ENCODE data around the gene TMEM139.
"Not testable (repeated sequence)": the region's sequence is repeated elsewhere in the genome, so short reads cannot be mapped to it uniquely, and the experiment has no call there.

Gene TMEM139

DNA sequence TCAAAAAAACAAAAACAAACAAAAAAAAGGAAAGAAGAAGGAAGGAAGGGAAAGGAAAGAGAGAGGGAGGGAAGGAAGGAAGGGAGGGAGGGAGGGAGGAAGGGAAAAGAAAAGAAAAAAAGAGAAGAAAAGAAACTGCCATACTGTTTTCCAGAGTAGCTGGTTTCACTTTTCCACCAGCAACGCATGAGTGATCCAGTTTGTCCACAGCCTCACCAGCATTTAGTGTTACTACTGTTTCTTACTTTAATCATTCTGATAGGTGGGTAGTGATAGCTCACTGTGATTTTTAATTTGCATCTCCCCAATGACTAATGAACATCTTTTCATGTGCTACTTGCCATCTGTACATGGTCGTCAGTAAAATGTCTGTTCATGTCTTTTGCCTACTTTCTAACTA lies 11.9 kb upstream of the TMEM139 start:
- Mint-ChIP-seq H3K4me3 (no peak overlapping the region), H3K9me3 (no peaks in the 10 kb centered on the region), H3K4me1 (peaks cover 11% of the 10 kb centered on the region), H3K36me3 (peaks cover 36% of the 10 kb centered on the region), H3K27ac (peak overlapping the region; percentile 65)
- DNase-seq (ENCODE audit: low spot score in 2 of 2) (no peak), ATAC-seq (no peak)

DNA sequence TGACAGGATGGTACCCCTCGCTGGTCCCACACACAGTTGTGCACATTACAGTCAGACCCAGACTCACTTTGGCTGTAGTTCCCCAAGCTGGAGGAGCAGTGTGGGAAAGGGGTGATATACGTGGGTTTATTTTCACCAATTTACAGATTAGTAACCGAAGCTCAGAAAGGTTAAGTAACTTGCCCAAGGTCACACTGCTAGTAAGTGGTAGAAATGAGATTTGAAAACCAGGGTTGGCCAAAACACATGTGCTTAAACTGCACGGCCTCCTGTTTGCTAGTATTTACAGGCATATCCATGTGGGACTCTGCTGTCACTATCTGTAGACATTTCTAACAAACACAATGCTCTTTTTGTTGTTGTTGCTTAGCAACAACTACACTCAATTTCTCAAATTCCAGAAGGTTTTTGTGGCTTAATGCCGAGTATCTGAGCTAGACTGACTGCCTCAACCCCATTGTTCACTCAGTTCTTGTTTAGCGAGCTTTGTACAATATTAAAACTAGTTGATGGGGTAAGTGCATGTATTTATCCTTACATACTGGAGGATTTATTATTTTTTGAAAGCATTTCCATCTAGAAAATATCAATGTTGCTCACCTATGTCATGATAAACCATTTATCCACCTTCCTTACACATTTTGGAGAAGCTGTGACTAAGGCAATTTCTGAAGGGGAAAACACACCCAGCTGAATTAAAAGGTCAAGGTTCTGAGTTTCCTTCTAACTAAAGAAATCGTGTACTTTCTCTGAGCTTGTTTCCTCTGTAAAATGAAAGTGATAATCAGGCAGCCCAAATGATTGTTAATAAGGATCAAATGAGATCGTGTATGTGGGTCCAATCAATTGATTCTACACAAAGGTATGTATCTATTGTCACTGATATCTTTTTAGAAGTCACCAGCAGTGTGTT lies 5.3 kb upstream of the TMEM139 start:
- ATAC-seq (peak; percentile 60), DNase-seq (ENCODE audit: low spot score in 2 of 2) (no peak)
- H3K27ac Mint-ChIP-seq: peak overlapping the region; percentile 89
- no peaks in the 10 kb centered on the region for H3K9me3 Mint-ChIP-seq
- no peaks in the 10 kb centered on the region for H3K36me3 Mint-ChIP-seq
- H3K4me3 Mint-ChIP-seq: peak overlapping the region; percentile 59
- H3K4me1 Mint-ChIP-seq: peaks cover 32% of the 10 kb centered on the region

DNA sequence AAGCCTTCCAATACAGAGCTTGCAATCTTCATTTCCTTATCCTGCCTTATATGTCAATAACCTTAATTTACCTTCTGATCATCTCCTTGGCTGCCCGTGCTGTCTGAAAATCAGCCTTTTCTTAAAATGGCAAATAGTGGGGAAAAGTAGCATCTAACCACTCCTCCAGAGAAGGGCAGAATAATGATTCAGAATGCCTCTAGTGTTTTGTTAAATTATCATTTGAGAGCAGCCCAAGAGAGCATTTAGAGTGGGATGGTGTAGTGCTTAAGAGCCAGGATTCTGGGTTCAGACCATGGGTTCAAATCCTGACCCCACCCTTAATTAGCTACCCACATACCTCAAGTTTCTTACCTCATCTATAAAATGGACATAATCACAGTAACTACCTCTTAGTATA lies 4.6 kb upstream of the TMEM139 start:
- H3K4me1 Mint-ChIP-seq: peaks cover 36% of the 10 kb centered on the region
- peak overlapping the region; percentile 89 for H3K27ac Mint-ChIP-seq
- H3K9me3 Mint-ChIP-seq: no peaks in the 10 kb centered on the region
- H3K36me3 Mint-ChIP-seq: no peaks in the 10 kb centered on the region
- ATAC-seq: peak; percentile 34
- peak overlapping the region; percentile 59 for H3K4me3 Mint-ChIP-seq
- no peak for DNase-seq (ENCODE audit: low spot score in 2 of 2)

DNA sequence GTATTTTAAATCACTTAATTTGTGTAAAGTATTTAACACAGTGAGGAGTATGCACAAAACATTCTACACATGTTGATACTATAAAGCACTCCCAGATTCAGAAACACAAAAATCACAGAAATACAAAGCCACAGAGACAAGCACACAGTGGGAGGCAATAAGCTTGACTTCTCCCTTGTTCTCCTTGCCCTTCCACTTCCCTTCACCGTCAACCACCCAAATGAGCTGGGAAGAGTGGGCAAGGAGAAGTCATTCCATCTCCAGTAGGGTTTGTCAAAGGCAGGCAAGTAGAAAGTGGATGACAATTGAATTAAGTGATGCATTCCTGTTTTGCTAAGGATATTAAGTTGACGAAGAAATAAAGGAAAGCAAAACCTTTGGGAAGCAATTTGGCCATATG lies 4.2 kb upstream of the TMEM139 start:
- ATAC-seq: no peak
- Mint-ChIP-seq H3K4me1 (peaks cover 36% of the 10 kb centered on the region), H3K27ac (peak overlapping the region; percentile 89), H3K9me3 (no peaks in the 10 kb centered on the region), H3K4me3 (peak overlapping the region; percentile 59), H3K36me3 (no peaks in the 10 kb centered on the region)
- DNase-seq (ENCODE audit: low spot score in 2 of 2): no peak

DNA sequence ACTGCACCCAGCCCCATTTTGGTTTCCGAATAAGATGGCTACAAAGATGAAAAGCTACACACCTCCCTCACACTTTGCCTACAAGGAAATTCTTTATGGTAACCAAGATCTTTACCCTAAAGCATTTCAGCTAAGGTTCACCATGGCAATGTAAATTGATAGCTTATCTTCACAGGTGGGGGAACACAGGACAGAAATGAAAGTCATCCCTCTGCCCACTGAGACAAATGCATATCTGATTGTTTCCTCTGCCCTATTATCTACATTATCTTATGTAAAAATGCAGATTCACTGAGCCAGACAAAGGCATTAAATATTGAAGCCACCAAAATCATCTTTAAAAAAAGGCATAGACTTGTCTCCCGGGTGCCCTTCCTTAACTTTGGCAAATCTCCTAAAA lies 3.2 kb upstream of the TMEM139 start:
- ATAC-seq (no peak), DNase-seq (ENCODE audit: low spot score in 2 of 2) (no peak)
- H3K9me3 Mint-ChIP-seq: no peaks in the 10 kb centered on the region
- H3K4me1 Mint-ChIP-seq: peaks cover 36% of the 10 kb centered on the region
- H3K36me3 Mint-ChIP-seq: no peaks in the 10 kb centered on the region
- H3K4me3 Mint-ChIP-seq: no peak overlapping the region
- H3K27ac Mint-ChIP-seq: no peak overlapping the region

DNA sequence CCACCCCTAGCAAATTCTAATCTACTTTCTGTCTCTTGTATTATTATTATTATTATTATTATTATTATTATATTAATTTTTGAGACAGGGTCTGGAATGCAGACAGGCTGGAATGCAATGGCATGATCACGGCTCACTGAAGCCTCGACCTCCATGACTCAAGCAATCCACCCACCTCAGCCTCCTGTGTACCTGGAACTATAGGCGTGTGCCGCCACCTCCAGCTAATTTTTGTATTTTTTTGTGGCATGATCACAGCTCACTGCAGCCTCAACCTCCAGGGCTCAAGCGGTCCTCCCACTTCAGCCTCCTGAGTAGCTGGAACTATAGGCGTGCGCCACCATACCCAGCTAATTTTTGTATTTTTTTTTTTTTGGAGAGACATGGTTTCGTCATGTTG lies 2.6 kb upstream of the TMEM139 start:
- Mint-ChIP-seq H3K4me3 (no peak overlapping the region), H3K36me3 (no peaks in the 10 kb centered on the region), H3K9me3 (no peaks in the 10 kb centered on the region), H3K27ac (no peak overlapping the region), H3K4me1 (peaks cover 36% of the 10 kb centered on the region)
- no peak for ATAC-seq
- DNase-seq (ENCODE audit: low spot score in 2 of 2): no peak

DNA sequence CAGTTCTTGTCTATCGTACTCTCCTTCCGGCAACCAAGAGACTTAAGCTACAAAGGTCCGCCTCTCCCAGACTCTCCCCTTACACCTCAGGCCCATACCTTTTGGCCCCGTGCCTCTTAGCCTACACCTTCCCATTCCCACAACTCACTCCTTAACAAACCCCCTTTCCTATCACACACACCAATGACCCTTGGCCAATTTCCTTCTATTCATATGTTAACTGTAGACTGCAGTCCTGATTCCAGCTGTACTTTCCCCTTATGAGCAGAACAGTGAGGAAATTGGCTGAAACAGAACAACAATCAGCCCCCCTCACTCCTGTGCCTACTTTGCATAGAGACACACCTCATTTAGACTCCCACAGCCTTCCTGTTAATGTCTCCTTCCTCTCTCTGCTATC lies 1.4 kb upstream of the TMEM139 start:
- Mint-ChIP-seq H3K36me3 (peaks cover 9% of the 10 kb centered on the region), H3K4me3 (no peak overlapping the region), H3K27ac (peak overlapping the region; percentile 6), H3K9me3 (no peaks in the 10 kb centered on the region), H3K4me1 (peaks cover 45% of the 10 kb centered on the region)
- DNase-seq (ENCODE audit: low spot score in 2 of 2) (no peak), ATAC-seq (no peak)

DNA sequence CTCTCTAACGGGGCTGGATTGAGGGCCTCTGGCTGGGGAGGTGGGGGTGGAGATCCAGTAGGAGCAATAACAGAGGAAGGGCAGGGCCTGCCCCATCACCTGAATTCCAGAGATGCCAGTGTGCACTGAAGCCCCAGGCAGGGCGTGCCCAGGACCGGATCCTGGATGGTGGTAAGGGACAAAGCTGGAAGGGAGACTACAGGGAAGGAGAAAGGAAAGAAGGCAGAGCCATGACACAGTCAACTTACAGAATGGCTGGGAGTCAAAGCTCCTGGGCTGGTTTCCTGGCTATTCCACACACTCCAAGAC lies 666 bp downstream of the TMEM139 start:
- Mint-ChIP-seq H3K9me3 (no peaks in the 10 kb centered on the region), H3K4me1 (peaks cover 45% of the 10 kb centered on the region), H3K27ac (no peak overlapping the region), H3K36me3 (peaks cover 30% of the 10 kb centered on the region), H3K4me3 (no peak overlapping the region)
- no peak for DNase-seq (ENCODE audit: low spot score in 2 of 2)
- no peak for ATAC-seq

DNA sequence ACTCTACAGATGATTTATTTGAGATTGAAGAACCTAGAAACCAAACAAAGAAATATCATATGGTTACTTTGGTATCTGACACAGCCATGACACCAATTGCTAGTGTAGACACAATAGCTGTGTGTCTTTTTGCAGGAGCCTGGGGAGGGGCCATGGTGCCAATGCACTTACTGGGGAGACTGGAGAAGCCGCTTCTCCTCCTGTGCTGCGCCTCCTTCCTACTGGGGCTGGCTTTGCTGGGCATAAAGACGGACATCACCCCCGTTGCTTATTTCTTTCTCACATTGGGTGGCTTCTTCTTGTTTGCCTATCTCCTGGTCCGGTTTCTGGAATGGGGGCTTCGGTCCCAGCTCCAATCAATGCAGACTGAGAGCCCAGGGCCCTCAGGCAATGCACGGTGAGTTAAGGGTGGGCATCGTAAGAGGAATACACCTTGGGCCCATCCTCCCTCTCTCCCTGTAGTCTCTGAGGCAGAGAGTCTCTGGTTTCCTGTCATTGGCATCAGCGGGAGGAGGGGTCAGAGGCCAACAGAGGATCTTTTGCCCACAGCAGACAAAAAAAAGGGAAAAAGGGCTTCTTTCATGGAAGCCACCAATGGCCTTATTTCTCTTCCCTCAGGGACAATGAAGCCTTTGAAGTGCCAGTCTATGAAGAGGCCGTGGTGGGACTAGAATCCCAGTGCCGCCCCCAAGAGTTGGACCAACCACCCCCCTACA lies 1.2 kb downstream of the TMEM139 start:
- H3K4me1 Mint-ChIP-seq: peaks cover 46% of the 10 kb centered on the region
- no peaks in the 10 kb centered on the region for H3K9me3 Mint-ChIP-seq
- H3K4me3 Mint-ChIP-seq: no peak overlapping the region
- H3K36me3 Mint-ChIP-seq: peaks cover 35% of the 10 kb centered on the region
- DNase-seq (ENCODE audit: low spot score in 2 of 2) (no peak), ATAC-seq (no peak)
- H3K27ac Mint-ChIP-seq: no peak overlapping the region

DNA sequence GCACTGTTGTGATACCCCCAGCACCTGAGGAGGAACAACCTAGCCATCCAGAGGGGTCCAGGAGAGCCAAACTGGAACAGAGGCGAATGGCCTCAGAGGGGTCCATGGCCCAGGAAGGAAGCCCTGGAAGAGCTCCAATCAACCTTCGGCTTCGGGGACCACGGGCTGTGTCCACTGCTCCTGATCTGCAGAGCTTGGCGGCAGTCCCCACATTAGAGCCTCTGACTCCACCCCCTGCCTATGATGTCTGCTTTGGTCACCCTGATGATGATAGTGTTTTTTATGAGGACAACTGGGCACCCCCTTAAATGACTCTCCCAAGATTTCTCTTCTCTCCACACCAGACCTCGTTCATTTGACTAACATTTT lies 1.7 kb downstream of the TMEM139 start:
- H3K27ac Mint-ChIP-seq: no peak overlapping the region
- DNase-seq (ENCODE audit: low spot score in 2 of 2): no peak
- H3K4me1 Mint-ChIP-seq: peaks cover 52% of the 10 kb centered on the region
- no peaks in the 10 kb centered on the region for H3K9me3 Mint-ChIP-seq
- peaks cover 40% of the 10 kb centered on the region for H3K36me3 Mint-ChIP-seq
- ATAC-seq: no peak
- H3K4me3 Mint-ChIP-seq: no peak overlapping the region

DNA sequence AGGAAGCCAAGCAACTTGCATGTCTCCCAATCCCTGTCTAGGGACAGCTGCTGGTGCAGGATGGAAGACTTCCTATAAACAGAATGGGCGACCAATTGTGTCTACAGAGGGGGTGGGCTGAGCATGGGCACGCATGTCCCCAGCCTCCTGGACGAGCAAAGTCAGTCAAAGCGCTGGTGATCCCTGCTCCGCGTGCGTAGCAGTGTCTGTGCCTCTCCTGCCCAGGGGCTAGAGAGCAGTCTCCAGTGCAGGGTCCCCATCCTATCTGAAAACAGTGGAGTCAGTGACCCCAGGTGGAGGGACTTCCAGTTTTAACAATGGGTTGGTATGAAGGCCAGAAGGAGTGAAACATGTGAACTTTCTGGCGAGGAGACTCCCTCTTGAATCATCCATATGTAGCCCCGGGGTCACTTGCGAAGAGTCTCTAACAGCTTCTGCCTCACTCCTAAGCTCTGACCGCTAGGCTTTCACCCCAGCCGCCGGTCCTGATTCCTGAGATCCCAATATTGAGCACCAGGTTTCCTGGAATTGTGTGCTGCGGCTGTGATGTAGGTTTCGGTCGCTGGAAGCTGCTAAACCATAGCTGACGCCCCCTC lies 2.7 kb downstream of the TMEM139 start:
- no peak for DNase-seq (ENCODE audit: low spot score in 2 of 2)

DNA sequence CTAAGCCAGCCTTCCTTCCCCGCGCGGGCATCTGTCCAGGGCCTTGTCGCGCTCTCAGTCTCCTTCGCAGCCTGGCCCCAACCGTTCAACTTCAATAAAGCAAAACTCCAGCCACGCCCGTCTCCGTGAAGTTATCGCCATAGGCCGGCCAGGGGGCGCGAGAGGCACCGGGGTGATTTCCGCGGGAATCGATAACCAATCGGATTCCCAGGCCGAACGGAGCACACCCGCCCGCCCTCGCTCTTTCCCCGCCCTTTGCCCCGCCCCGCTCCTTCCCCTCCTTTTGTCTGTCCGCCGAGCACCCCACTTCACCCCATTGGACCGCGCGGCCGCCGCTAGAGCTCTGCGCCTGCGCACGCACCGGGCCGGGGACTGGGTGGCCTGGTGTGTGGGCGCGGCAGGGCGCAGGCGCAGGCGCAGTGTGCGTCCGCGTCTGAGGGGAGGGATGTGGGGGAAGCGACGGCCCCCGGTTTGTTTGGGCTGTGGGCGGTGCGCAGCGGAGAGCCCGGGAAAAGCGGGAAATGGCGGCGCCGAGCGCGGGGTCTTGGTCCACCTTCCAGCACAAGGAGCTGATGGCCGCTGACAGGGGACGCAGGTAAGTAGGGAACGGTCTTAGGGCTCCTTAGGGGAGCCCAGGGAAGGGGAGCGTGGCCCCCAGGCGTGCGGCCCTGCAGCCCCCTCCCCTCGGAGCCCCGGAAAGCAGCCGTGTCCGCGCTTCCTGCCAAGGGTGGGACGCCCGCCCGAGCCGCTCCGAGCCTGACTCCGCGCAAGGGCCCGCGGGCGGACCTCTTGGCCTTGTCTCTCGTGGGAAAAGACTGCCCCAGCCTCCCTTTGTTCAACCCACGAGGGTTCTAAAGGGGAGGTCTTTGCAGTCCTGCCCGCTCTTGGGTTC lies 3.4 kb downstream of the TMEM139 start, which contains the start of gene CASP2:
CASP2 (plus strand) TSS at position 417 of the 892 bp plus-strand sequence; CDS start at position 522, 105 bp downstream.
- H3K36me3 Mint-ChIP-seq: peaks cover 57% of the 10 kb centered on the region
- peaks cover 54% of the 10 kb centered on the region for H3K4me1 Mint-ChIP-seq
- peak within 1 kb of the TSS; percentile 94 for H3K27ac Mint-ChIP-seq
- ATAC-seq (peak; percentile 94), DNase-seq (ENCODE audit: low spot score in 2 of 2) (peak; percentile 97 to 98)
- peak within 1 kb of the TSS; percentile 92 for H3K4me3 Mint-ChIP-seq
- no peaks in the 10 kb centered on the region for H3K9me3 Mint-ChIP-seq

More for the DNA sequence above, 2.7 kb downstream of the TMEM139 start:
- Mint-ChIP-seq H3K36me3 (peaks cover 50% of the 10 kb centered on the region), H3K27ac (peak overlapping the region; percentile 94), H3K4me1 (peaks cover 54% of the 10 kb centered on the region), H3K9me3 (no peaks in the 10 kb centered on the region), H3K4me3 (peak overlapping the region; percentile 92)
- no peak for ATAC-seq

DNA sequence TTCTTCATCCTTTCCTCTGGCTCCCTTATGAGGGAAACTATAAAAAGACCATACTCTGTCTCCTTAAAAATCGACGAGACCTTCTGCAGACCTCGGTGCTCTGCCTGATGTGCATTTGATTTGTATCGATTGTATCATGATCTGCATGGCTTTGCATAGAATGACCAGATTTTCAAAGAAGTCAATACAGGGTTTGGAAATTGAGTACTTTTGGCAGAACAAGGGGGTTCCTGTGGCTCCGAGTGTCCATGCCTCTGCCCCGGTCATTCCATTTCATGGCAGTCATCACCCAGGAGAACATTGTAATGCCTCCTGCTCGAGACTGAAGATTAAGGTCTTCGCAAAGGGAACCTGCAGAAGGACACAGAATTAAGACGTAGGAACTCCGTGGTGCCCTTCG lies 4.1 kb downstream of the TMEM139 start:
- H3K4me1 Mint-ChIP-seq: peaks cover 54% of the 10 kb centered on the region
- H3K36me3 Mint-ChIP-seq: peaks cover 64% of the 10 kb centered on the region
- peak overlapping the region; percentile 94 for H3K27ac Mint-ChIP-seq
- ATAC-seq (no peak), DNase-seq (ENCODE audit: low spot score in 2 of 2) (no peak)
- H3K9me3 Mint-ChIP-seq: no peaks in the 10 kb centered on the region
- peak overlapping the region; percentile 92 for H3K4me3 Mint-ChIP-seq

DNA sequence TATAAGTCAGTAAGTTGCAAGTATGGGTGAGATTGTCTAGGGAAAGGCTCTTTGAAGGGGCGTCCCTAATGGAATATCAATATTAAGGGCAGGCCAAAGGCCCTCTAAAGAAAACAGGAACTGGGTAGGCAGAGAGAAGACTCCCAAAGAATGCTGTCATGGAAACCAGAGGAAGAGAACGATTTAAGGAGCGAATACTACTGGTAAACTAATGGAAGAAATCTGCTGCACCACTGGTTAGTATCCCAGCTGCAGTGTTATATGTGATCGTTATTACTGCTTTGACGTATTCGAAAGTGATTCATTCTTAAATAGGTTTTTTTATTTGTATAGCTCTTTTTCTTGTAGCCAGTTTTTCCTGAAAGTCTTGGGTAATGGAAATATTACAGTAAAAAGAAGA lies 4.7 kb downstream of the TMEM139 start:
- peaks cover 54% of the 10 kb centered on the region for H3K4me1 Mint-ChIP-seq
- no peak for DNase-seq (ENCODE audit: low spot score in 2 of 2)
- peak overlapping the region; percentile 94 for H3K27ac Mint-ChIP-seq
- no peak for ATAC-seq
- peak overlapping the region; percentile 92 for H3K4me3 Mint-ChIP-seq
- H3K9me3 Mint-ChIP-seq: no peaks in the 10 kb centered on the region
- H3K36me3 Mint-ChIP-seq: peaks cover 70% of the 10 kb centered on the region

DNA sequence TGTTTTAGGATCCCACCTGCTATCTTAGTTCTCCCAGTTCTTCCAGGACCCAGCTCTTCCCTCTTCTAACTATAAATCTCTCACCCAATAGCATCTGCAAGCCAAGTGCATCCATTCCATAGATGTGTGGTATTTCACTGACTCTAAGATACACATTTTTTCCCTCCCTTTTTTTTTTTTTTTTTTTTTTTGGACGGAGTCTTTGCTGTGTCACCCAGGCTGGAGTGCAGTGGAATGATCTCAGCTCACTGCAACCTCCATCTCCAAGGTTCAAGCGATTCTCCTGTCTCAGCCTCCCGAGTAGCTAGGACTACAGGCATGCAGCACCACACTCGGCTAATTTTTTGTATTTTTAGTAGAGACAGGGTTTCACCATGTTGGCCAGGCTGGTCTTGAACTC lies 5.1 kb downstream of the TMEM139 start:
- H3K4me3 Mint-ChIP-seq: peak overlapping the region; percentile 92
- not testable (repeated sequence) for DNase-seq (ENCODE audit: low spot score in 2 of 2); ATAC-seq; H3K9me3 Mint-ChIP-seq
- peaks cover 52% of the 10 kb centered on the region for H3K4me1 Mint-ChIP-seq
- H3K27ac Mint-ChIP-seq: peak overlapping the region; percentile 94
- peaks cover 74% of the 10 kb centered on the region for H3K36me3 Mint-ChIP-seq

Measured in stimulated activated effector memory CD8-positive, alpha-beta T cell treated with anti-CD3 and anti-CD28 coated beads, Interleukin-12 subunit alpha, Interleukin-12 subunit beta, amount 100 ng/mL, for 72 hours (primary cell).